ENCODE measurements around the gene CACNG6.
"Not testable (repeated sequence)": the region's sequence is repeated elsewhere in the genome, so short reads cannot be mapped to it uniquely, and the experiment has no call there.

Gene CACNG6

GRCh38 chr19:53947624-53948023 lies 43.8 kb upstream of the CACNG6 start:
- TF ChIP-seq CTCF (IDR thresholded peaks at IDR 0.05; ENCODE audit: low read depth, low read length, missing control alignments) = no peak
- H3K4me3 ChIP-seq (ENCODE audit: low read depth, low read length) = no peak overlapping the region
- DNase-seq (ENCODE audit: low read depth) = no peak

DNA sequence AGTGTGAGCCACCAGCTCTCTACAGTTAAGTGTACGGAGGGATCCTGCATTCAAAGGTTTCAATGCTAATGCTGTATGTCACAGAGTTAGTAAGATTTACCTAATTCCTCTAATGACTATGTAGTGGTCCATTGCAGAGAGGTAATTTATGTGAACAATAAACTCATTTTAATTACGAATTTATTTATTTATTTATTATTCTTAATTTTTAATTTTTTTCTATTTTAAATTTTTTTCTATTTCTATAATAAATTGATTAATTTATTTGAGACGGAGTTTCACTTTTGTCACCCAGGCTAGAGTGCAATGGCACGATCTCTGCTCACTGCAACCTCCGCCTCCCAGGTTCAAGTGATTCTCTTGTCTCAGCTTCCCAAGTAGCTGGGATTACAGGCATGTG lies 42.8 kb upstream of the CACNG6 start:
- DNase-seq (ENCODE audit: low read depth) = not testable (repeated sequence)

DNA sequence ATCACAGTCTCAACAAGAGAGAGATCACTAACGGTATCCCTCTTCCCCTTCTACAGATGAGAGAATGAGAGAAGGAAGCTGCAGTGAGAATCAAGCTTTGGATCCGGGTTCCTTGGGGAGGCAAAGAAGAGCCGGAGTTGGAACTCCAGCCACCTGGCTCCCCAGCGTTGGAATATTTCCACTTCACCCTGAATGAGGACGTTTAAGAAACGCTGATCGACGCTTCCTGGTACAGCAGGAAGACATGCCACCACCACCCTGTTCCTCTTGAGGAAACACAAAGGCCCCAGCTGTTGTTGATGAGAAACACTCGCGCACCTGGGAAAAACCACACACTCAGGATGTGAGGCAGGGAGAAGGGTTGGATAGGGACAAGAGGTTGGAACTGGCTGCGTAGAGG lies 40.0 kb upstream of the CACNG6 start:
- no peak overlapping the region for H3K4me3 ChIP-seq (ENCODE audit: low read depth, low read length)
- no peak for DNase-seq (ENCODE audit: low read depth)
- TF ChIP-seq CTCF (IDR thresholded peaks at IDR 0.05; ENCODE audit: low read depth, low read length, missing control alignments) = no peak

More for the DNA sequence above, 42.8 kb upstream of the CACNG6 start:
- not testable (repeated sequence) for H3K4me3 ChIP-seq (ENCODE audit: low read depth, low read length)

- DNase-seq (ENCODE audit: low read depth) = no peak
- H3K4me3 ChIP-seq (ENCODE audit: low read depth, low read length) = no peak overlapping the region
- no peak for TF ChIP-seq CTCF (IDR thresholded peaks at IDR 0.05; ENCODE audit: low read depth, low read length, missing control alignments)
These were observed 39.5 kb upstream of the CACNG6 start for GRCh38 chr19:53951947-53952346.

DNA sequence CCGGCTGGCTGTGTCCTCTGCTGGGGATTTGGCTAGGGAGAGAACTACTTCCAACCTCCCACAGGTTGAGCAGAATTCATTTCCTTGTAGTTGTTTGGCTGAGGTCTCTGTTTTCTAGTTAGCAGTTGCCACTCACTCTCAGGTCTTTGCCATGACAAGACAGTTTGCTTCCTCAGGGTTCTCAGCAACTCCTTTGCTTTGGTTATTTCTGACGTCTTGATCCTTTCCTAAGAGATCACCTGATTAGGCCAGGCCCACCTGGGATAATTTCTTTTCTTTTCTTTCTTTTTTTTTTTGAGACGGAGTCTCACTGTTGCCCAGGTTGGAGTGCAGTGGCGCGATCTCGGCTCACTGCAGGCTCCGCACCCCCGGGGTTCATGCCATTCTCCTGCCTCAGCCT lies 38.1 kb upstream of the CACNG6 start:
- no peak overlapping the region for H3K4me3 ChIP-seq (ENCODE audit: low read depth, low read length)
- no peak for DNase-seq (ENCODE audit: low read depth)
- TF ChIP-seq CTCF (IDR thresholded peaks at IDR 0.05; ENCODE audit: low read depth, low read length, missing control alignments) = no peak

- no peak for DNase-seq (ENCODE audit: low read depth)
- TF ChIP-seq CTCF (IDR thresholded peaks at IDR 0.05; ENCODE audit: low read depth, low read length, missing control alignments) = no peak
- H3K4me3 ChIP-seq (ENCODE audit: low read depth, low read length) = no peak overlapping the region
These were observed 33.8 kb upstream of the CACNG6 start for GRCh38 chr19:53957448-53958167.

GRCh38 chr19:53958168-53958571 lies 33.3 kb upstream of the CACNG6 start:
- no peak overlapping the region for H3K4me3 ChIP-seq (ENCODE audit: low read depth, low read length)
- no peak for DNase-seq (ENCODE audit: low read depth)
- TF ChIP-seq CTCF (IDR thresholded peaks at IDR 0.05; ENCODE audit: low read depth, low read length, missing control alignments) = no peak
